GM12864 (cell line): Measurements from ENCODE around the gene ATP2C1.

Experiments
- DNase-seq: peaks from one replicate; pipeline ENCODE4 v3.0.0-alpha.2; 2011; ENCODE audit warnings: low read depth
- H3K4me3 ChIP-seq: 2 replicates; pipeline ENCODE4 v1.5.1; 2011; ENCODE audit warnings: mild to moderate bottlenecking, low read depth, low read length, control low read depth
- TF ChIP-seq, protein P1 (sequence below): IDR thresholded peaks from 2 replicates; pipeline ENCODE4 v1.5.1; 2011; ENCODE audit warnings: low read depth, mild to moderate bottlenecking, moderate library complexity, low read length, control low read depth, inconsistent platforms; ENCODE audit errors: missing control alignments

ATP2C1 gene

DNA sequence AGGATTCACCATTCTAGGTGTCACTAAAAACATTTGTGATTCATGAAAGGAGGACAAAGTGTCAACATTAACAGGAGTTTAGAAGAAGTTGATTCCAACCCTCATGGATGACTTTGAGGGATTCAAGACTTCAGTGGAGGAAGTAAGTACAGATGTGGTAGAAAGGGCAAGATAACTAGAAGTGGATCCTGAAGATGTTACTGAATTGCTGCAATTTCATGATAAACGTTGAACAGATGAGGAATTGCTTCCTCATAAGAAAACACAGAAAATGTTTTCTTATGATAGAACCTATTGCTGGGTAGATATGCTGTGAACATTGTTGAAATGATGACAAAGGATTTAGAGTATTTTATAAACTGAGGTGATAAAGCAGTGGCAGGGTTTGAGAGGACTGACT is 23.5 kb upstream of the ATP2C1 start:
- no peak overlapping the region for H3K4me3 ChIP-seq
- TF ChIP-seq, protein P1, sequence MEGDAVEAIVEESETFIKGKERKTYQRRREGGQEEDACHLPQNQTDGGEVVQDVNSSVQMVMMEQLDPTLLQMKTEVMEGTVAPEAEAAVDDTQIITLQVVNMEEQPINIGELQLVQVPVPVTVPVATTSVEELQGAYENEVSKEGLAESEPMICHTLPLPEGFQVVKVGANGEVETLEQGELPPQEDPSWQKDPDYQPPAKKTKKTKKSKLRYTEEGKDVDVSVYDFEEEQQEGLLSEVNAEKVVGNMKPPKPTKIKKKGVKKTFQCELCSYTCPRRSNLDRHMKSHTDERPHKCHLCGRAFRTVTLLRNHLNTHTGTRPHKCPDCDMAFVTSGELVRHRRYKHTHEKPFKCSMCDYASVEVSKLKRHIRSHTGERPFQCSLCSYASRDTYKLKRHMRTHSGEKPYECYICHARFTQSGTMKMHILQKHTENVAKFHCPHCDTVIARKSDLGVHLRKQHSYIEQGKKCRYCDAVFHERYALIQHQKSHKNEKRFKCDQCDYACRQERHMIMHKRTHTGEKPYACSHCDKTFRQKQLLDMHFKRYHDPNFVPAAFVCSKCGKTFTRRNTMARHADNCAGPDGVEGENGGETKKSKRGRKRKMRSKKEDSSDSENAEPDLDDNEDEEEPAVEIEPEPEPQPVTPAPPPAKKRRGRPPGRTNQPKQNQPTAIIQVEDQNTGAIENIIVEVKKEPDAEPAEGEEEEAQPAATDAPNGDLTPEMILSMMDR: no peak
- DNase-seq: no peak

DNA sequence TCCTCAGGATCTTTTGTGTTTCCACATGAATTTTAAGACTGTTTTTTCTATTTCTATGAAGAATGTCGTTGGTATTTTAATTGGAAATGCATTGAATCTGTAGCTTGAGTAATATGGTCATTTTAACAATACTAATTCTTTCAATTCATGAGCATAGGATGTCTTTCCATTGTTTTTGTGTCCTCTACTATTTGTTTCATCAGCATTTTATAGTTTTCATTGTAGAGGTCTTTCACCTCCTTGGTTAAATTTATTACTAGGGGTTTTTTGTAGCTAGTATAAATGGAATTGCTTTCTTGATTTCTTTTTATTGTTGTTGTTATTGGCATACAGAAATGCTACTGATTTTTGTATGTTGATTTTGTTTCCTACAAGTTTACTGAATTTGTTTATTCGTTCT is 17.3 kb upstream of the ATP2C1 start:
- TF ChIP-seq, protein P1: no peak
- no peak for DNase-seq
- no peak overlapping the region for H3K4me3 ChIP-seq

DNA sequence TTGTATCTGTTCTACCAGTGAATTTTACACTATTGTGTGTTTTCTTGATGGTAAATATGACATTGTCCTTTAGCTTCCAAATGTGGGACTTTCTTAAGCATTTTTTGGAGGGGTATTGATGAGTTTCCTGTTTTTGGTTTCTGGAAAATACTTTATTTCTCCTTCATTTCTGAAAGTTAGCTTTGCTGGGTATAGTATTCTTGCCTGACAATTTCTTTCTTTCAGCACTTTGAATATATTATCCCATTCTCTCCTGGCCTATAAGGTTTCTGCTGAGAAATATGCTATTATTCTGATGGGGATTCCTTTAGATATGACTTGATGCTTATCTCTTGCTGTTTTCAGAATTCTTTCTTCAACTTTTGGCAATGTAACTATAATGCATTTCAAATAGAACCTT is 15.4 kb upstream of the ATP2C1 start:
- no peak overlapping the region for H3K4me3 ChIP-seq
- TF ChIP-seq, protein P1: no peak
- no peak for DNase-seq

DNA sequence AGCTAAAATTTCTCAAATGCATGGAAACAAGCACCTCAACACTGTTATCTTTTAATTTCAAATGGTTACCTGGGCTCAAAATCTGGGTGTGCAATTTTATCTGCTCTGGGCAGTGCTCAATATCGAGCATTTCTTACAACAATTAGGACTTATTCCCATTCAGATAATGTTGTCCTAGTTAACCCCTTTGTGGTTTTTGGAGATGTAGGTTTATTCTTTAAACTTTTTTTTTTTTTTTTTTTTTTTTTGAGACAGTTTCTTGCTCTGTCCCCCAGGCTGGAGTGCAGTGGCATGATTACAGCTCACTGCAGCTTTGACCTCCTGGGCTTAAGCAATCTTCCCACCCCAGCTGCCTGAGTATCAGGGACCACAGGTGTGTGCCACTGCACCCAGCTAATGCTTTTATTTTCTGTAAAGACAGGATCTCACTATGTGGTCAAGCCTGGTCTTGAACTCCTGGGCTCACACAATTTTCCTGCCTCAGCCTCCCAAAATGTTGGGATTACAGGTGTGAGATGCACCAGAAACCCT is 4.4 kb upstream of the ATP2C1 start:
- TF ChIP-seq, protein P1: no peak
- H3K4me3 ChIP-seq: no peak overlapping the region
- no peak for DNase-seq

DNA sequence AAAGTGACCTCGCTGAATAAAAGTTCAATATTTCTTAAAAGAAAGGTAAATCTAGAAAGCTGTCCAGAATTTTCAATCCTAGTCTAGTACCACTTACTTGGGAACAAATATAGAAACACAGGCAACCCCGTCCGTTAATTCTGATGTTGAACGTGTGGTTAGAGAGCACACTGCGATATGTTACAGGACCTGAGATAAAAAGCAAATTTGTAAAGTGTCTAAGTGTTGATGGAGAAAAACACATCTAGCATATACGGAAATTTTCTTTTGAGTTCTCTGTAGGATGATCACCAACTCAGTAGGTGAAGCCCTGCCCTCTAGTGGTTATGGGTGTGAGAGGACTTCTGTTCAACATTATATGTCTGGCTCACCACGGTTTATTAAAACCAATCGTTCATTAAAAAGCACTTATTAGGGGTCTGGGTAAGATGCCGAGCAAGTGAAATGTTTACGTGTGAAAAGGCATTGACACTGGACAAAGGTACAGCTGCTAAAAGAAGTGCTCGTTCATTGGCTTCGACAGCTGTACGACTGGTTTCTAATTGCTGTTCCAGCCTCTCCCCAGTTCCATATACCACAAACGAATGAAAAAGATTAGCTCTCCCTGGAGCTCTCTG is 1.0 kb upstream of the ATP2C1 start:
- peak overlapping the region; percentile 91 for H3K4me3 ChIP-seq
- TF ChIP-seq, protein P1: peak; percentile 82
- peak; percentile 63 for DNase-seq

DNA sequence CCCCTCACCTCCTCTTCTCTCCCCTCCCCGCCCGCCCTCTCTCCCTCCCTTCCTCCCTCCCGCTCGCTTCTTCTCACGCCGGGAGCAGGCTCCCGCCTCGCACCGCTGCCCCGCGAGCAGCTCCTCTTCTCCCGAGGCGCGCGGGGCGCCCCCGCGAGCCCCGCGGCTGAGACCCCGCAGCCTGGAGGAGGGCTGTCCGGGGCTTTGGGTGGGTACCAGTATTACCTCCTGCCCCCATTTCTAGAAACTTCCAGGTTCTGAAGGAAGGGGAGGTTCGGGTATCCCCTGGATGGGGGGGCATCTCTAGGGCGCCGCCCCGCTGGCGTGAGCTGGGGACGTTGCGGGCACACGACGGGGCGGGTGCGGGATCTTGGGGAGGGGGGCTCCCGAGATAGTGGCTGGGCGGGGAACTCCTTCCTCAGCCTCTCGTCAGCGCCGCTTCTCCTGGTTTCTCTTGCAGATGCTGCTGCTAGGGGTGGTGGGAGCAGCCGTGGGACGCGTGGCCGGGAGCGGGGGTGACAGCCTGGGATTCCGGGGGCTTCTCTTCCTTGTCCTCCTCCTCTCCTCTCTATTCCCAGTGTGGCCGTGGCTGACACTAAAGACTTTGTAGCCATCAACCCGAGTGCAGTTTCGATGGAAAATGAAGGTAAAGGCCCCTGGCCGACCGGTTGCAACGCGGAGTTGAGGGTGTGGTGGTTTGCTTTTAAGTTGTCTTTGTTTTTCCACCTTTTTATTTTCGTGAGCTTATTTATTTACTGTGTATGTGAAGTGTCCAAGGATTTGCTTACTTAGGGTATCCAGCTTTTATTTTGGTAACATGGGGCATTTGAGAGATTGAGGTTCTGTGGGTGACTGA is 474 bp downstream of the ATP2C1 start:
- TF ChIP-seq, protein P1: no peak
- no peak for DNase-seq
- peak overlapping the region; percentile 91 for H3K4me3 ChIP-seq
